ENCODE measurements around the gene XPR1. TPM values are rescaled to one million over a fixed set of nuclear protein-coding genes. Genes with fewer than 3 reads are reported as not detected.
"Not testable (repeated sequence)": the region's sequence is repeated elsewhere in the genome, so short reads cannot be mapped to it uniquely, and the experiment has no call there.

The XPR1 gene
- total RNA-seq, 2 donors from 2014 or later: 39.3 to 50.9 TPM

DNA sequence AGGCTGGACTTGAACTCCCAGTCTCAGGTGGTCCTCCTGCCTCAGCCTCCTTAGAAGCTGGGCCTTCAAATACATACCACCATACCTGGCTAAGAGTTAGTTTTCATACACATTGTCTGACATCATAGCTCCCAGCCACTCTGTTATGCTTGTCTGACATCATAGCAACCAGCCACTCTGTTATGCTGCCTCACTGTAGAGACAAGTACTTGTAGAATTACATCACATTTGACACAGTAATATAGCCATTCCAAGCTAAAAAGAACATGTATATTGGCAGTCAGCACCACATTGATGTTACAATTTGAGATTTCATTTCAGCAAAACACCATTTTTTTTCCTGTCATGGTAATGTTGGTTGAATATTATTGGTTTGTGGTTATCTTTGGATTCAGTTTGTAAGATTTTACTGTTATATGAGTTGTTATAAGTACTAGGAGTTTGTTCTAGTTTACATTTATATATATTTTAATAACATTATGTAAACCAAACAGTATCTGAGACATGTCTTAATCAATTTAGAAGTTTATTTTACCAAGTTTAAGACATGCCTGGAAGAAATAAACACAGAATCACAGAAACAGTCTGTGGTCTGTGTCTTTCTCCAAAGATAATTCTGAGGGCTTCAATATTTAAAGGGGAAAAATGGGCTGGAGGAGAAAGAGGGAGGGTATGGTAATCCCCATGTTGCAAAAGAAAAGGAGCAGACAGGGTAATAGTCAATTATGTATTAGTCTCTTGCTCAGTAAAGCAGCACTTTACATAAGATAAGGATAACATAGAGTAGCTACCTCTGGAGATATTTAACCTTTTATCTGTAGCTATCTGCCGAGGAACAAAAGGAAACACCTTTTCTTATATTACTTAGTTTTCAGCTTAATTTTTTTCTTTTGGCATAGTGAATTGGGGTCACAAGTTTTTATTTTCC is 43.0 kb downstream of the XPR1 start:
- TF ChIP-seq, protein P1, sequence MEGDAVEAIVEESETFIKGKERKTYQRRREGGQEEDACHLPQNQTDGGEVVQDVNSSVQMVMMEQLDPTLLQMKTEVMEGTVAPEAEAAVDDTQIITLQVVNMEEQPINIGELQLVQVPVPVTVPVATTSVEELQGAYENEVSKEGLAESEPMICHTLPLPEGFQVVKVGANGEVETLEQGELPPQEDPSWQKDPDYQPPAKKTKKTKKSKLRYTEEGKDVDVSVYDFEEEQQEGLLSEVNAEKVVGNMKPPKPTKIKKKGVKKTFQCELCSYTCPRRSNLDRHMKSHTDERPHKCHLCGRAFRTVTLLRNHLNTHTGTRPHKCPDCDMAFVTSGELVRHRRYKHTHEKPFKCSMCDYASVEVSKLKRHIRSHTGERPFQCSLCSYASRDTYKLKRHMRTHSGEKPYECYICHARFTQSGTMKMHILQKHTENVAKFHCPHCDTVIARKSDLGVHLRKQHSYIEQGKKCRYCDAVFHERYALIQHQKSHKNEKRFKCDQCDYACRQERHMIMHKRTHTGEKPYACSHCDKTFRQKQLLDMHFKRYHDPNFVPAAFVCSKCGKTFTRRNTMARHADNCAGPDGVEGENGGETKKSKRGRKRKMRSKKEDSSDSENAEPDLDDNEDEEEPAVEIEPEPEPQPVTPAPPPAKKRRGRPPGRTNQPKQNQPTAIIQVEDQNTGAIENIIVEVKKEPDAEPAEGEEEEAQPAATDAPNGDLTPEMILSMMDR (conservative IDR thresholded peaks at IDR 0.05): no peak
- Histone ChIP-seq H3K4me1 (ENCODE audit: control insufficient read depth, insufficient read depth, low read length) (peaks cover 5% of the 10 kb centered on the region), H3K36me3 (ENCODE audit: control insufficient read depth, insufficient read depth, low read length) (no peaks in the 10 kb centered on the region), H3K27me3 (ENCODE audit: control insufficient read depth, insufficient read depth, low read length, poor library complexity, severe bottlenecking) (no peaks in the 10 kb centered on the region), H3K9me3 (ENCODE audit: control insufficient read depth, low read length) (peaks cover 33% of the 10 kb centered on the region), H3K27ac (ENCODE audit: low read depth, low read length) (no peak overlapping the region), H3K4me3 (ENCODE audit: low read length) (peak overlapping the region; percentile 28), H3K9ac (ENCODE audit: extremely low read depth, low read length, poor library complexity, severe bottlenecking) (no peak overlapping the region)
- H3K4me1 Mint-ChIP-seq: peaks cover 21% of the 10 kb centered on the region
- DNase-seq: no peak
- peak overlapping the region; percentile 22 for H3K4me3 Mint-ChIP-seq
- H3K27me3 Mint-ChIP-seq (ENCODE audit: insufficient read depth): no peaks in the 10 kb centered on the region
- peaks cover 21% of the 10 kb centered on the region for H3K9me3 Mint-ChIP-seq
- peak overlapping the region; percentile 66 for H3K27ac Mint-ChIP-seq
- 60% methylated on average over 1 of the region's 1 CpG; no CpG with 5 or more reads in 1 of the 2 experiments for WGBS, 2 experiments (ENCODE audit: insufficient coverage in 1 of 2, insufficient read length in 1 of 2)
- peaks cover 21% of the 10 kb centered on the region for H3K36me3 Mint-ChIP-seq (ENCODE audit: low read depth)

GRCh38 chr1:180675586-180675985 is 43.8 kb downstream of the XPR1 start:
- peaks cover 5% of the 10 kb centered on the region for H3K4me1 ChIP-seq (ENCODE audit: control insufficient read depth, insufficient read depth, low read length)
- H3K9ac ChIP-seq (ENCODE audit: extremely low read depth, low read length, poor library complexity, severe bottlenecking): no peak overlapping the region
- H3K27ac ChIP-seq (ENCODE audit: low read depth, low read length): no peak overlapping the region
- peaks cover 21% of the 10 kb centered on the region for H3K4me1 Mint-ChIP-seq
- peaks cover 19% of the 10 kb centered on the region for H3K9me3 Mint-ChIP-seq
- no peaks in the 10 kb centered on the region for H3K27me3 Mint-ChIP-seq (ENCODE audit: insufficient read depth)
- H3K36me3 Mint-ChIP-seq (ENCODE audit: low read depth): peaks cover 21% of the 10 kb centered on the region
- peak overlapping the region; percentile 28 for H3K4me3 ChIP-seq (ENCODE audit: low read length)
- H3K27me3 ChIP-seq (ENCODE audit: control insufficient read depth, insufficient read depth, low read length, poor library complexity, severe bottlenecking): no peaks in the 10 kb centered on the region
- no peaks in the 10 kb centered on the region for H3K36me3 ChIP-seq (ENCODE audit: control insufficient read depth, insufficient read depth, low read length)
- H3K9me3 ChIP-seq (ENCODE audit: control insufficient read depth, low read length): peaks cover 26% of the 10 kb centered on the region
- peak overlapping the region; percentile 22 for H3K4me3 Mint-ChIP-seq
- TF ChIP-seq, protein P1 (conservative IDR thresholded peaks at IDR 0.05): no peak
- H3K27ac Mint-ChIP-seq: peak overlapping the region; percentile 21
- DNase-seq: no peak
- 44% methylated on average over 1 of the region's 2 CpGs; no CpG with 5 or more reads in 1 of the 2 experiments for WGBS, 2 experiments (ENCODE audit: insufficient coverage in 1 of 2, insufficient read length in 1 of 2)

DNA sequence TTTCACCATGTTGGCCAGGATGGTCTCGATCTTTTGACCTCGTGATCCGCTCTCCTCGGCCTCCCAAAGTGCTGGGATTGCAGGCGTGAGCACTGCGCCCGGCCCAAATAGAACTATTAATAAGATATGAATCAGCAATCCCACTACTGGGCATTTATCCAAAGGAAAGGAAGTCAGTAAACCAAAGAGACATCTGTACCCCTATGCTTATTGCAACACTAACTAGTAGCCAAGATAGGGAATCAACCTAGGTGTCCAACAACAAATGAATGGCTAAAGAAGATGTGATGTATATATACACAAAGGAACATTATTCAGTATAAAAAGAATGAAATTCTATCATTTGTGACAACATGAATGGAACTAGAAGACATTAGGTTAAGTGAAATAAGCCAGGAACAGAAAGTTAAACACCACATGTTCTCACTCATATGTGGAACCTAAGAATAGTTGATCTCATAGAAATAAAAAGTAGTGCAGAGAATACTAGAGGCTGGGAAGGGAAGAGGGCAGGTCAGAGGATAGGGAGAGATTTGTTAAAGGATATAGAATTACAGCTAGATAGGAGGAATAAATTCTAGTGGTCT is 48.8 kb downstream of the XPR1 start:
- Histone ChIP-seq H3K4me1 (ENCODE audit: control insufficient read depth, insufficient read depth, low read length) (peaks cover 2% of the 10 kb centered on the region), H3K27me3 (ENCODE audit: control insufficient read depth, insufficient read depth, low read length, poor library complexity, severe bottlenecking) (no peaks in the 10 kb centered on the region), H3K9ac (ENCODE audit: extremely low read depth, low read length, poor library complexity, severe bottlenecking) (no peak overlapping the region), H3K27ac (ENCODE audit: low read depth, low read length) (no peak overlapping the region), H3K9me3 (ENCODE audit: control insufficient read depth, low read length) (peaks cover 12% of the 10 kb centered on the region), H3K4me3 (ENCODE audit: low read length) (no peak overlapping the region), H3K36me3 (ENCODE audit: control insufficient read depth, insufficient read depth, low read length) (peaks cover 3% of the 10 kb centered on the region)
- H3K27me3 Mint-ChIP-seq (ENCODE audit: insufficient read depth): no peaks in the 10 kb centered on the region
- H3K9me3 Mint-ChIP-seq: peaks cover 15% of the 10 kb centered on the region
- no peak overlapping the region for H3K27ac Mint-ChIP-seq
- TF ChIP-seq, protein P1 (conservative IDR thresholded peaks at IDR 0.05): no peak
- peaks cover 22% of the 10 kb centered on the region for H3K36me3 Mint-ChIP-seq (ENCODE audit: low read depth)
- H3K4me1 Mint-ChIP-seq: peaks cover 13% of the 10 kb centered on the region
- WGBS, 2 experiments (ENCODE audit: insufficient coverage in 1 of 2, insufficient read length in 1 of 2): 97 to 100% methylated on average over 4 to 7 of the region's 7 CpGs
- no peak overlapping the region for H3K4me3 Mint-ChIP-seq
- DNase-seq: no peak

DNA sequence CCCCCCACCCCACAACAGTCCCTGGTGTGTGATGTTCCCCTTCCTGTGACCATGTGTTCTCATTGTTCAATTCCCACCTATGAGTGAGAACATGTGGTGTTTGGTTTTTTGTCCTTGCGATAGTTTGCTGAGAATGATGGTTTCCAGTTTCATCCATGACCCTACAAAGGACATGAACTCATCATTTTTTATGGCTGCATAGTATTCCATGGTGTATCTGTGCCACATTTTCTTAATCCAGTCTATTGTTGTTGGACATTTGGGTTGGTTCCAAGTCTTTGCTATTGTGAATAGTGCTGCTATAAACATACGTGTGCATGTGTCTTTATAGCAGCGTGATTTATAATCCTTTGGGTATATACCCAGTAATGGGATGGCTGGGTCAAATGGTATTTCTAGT is 51.3 kb downstream of the XPR1 start:
- H3K9ac ChIP-seq (ENCODE audit: extremely low read depth, low read length, poor library complexity, severe bottlenecking); H3K4me1 ChIP-seq (ENCODE audit: control insufficient read depth, insufficient read depth, low read length); H3K27ac Mint-ChIP-seq; DNase-seq; H3K27ac ChIP-seq (ENCODE audit: low read depth, low read length); H3K4me3 ChIP-seq (ENCODE audit: low read length); H3K27me3 Mint-ChIP-seq (ENCODE audit: insufficient read depth); H3K27me3 ChIP-seq (ENCODE audit: control insufficient read depth, insufficient read depth, low read length, poor library complexity, severe bottlenecking); H3K4me3 Mint-ChIP-seq; H3K4me1 Mint-ChIP-seq; H3K36me3 ChIP-seq (ENCODE audit: control insufficient read depth, insufficient read depth, low read length): not testable (repeated sequence)
- peaks cover 25% of the 10 kb centered on the region for H3K36me3 Mint-ChIP-seq (ENCODE audit: low read depth)
- H3K9me3 ChIP-seq (ENCODE audit: control insufficient read depth, low read length): peaks cover 10% of the 10 kb centered on the region
- WGBS, 2 experiments (ENCODE audit: insufficient coverage in 1 of 2, insufficient read length in 1 of 2): 82% methylated on average over 2 of the region's 3 CpGs; no CpG with 5 or more reads in 1 of the 2 experiments
- peaks cover 12% of the 10 kb centered on the region for H3K9me3 Mint-ChIP-seq
